K562 (cell line): ENCODE results near the gene ZBTB46. TPM values are rescaled to one million over a fixed set of nuclear protein-coding genes. Genes with fewer than 3 reads are reported as not detected.

ENCODE experiments used
- CEBPZ ChIP-seq: fragments of 150-350 bp; IDR thresholded peaks from 2 replicates; pipeline ENCODE4 v1.6.1; 2014; ENCODE audit warnings: low read depth, mild to moderate bottlenecking, low read length, borderline replicate concordance
- COPS2 ChIP-seq: fragments of 450-650 bp; conservative IDR thresholded peaks from 2 replicates; pipeline ENCODE4 v1.6.1; 2016; ENCODE audit warnings: mild to moderate bottlenecking, moderate library complexity
- HDAC2 ChIP-seq: fragments of 450-650 bp; IDR thresholded peaks from 2 replicates; pipeline ENCODE4 v1.6.1; 2016; ENCODE audit warnings: mild to moderate bottlenecking
- JUN ChIP-seq, 2 experiments: sonication (generic) in 1 of 2; formaldehyde crosslinking in 1 of 2; IDR thresholded peaks; 2 replicates each; pipeline versions ENCODE4 v1.6.1 to v1.8.0; 2012 to 2022; ENCODE audit warnings: borderline replicate concordance in 2 of 2, mild to moderate bottlenecking in 2 of 2, improper control_type of control experiment in 1 of 2, low read depth in 1 of 2, low read length in 1 of 2, missing genetic modification reagents in 1 of 2
- MYC ChIP-seq, 2 experiments: fragments of 250-450 bp in 1 of 2; sonication (Bioruptor Pico) in 1 of 2; IDR thresholded peaks; 2 replicates each; pipeline versions ENCODE4 v1.5.1 to v1.6.1; 2012 to 2021; ENCODE audit warnings: low read depth in 2 of 2, borderline replicate concordance in 1 of 2, improper control_type of control experiment in 1 of 2, low read length in 1 of 2, mild to moderate bottlenecking in 1 of 2, moderate library complexity in 1 of 2
- NEUROD1 ChIP-seq: fragments of 150-350 bp; IDR thresholded peaks from 2 replicates; pipeline ENCODE4 v1.6.1; 2014; ENCODE audit warnings: borderline replicate concordance, low read length, low read depth; ENCODE audit not compliant: partially characterized antibody
- POLR2A ChIP-seq: fragments of 450-650 bp; conservative IDR thresholded peaks from 2 replicates; pipeline ENCODE4 v1.6.1; 2016
- ZBTB1 ChIP-seq: sonication (generic); formaldehyde crosslinking; IDR thresholded peaks from 2 replicates; pipeline ENCODE4 v1.8.1; 2023; ENCODE audit warnings: missing genetic modification reagents, low read depth, mild to moderate bottlenecking, borderline replicate concordance
- ZBTB17 ChIP-seq: fragments of 450-650 bp; formaldehyde crosslinking; IDR thresholded peaks from 2 replicates; pipeline ENCODE4 v1.4.0; 2020; ENCODE audit warnings: mild to moderate bottlenecking
- ZNF318 ChIP-seq, 2 experiments: fragments of 450-650 bp; IDR thresholded peaks; 2 replicates each; pipeline ENCODE4 v1.6.1; 2016; ENCODE audit warnings: mild to moderate bottlenecking in 2 of 2, borderline replicate concordance in 1 of 2, low read depth in 1 of 2, moderate library complexity in 1 of 2
- polyA plus RNA-seq, 8 experiments: library from polyadenylated mRNA; depleted of rRNA in 4 of 8; stranded (reverse) in 5 of 8; unstranded in 3 of 8; fragments of >200 nt; fragmentation: Nextera tagmentation in 2 of 8; fragmentation: Illumina TruSeq in 1 of 8; extraction: Ambion mirVana in 2 of 8; extraction: Trizol in 1 of 8; gene quantifications; 2 replicates each; pipeline versions ENCODE4 v1.2.1 to v1.2.3, GENCODE V29; 2011 to 2014; ENCODE audit warnings: inconsistent platforms in 1 of 8, missing spikeins in 1 of 8
- total RNA-seq, 7 experiments: library from RNA; depleted of rRNA in 6 of 7; stranded (reverse); fragments of >200 nt in 6 of 7; fragmentation: Illumina TruSeq in 2 of 7; extraction: Trizol in 2 of 7; gene quantifications; 2 replicates each; pipeline versions ENCODE4 v1.2.1 to v1.2.3, GENCODE V29; 2011 to 2021; ENCODE audit warnings: low replicate concordance in 1 of 7

ZBTB46 gene
- total and polyA plus RNA-seq, 9 of the 15 experiments (the other 6 are each of a cell fraction or from before 2014, with no cell fraction given), result 0.29 to 4.1 (median 1.1) TPM

GRCh38 chr20:63740627-63741353 is 90.3 kb downstream of the ZBTB46 start (continued):
- TF ChIP-seq ZBTB17 (0 out of 2 replicates have a peak, but pooled peaks have one; percentile 31), HDAC2 (peak; percentile 24; the same call in 1 of the 2 replicates), ZBTB1 (CRISPR knock-in tag) (no peak), POLR2A (peak; percentile 62), ZNF318 (IDR thresholded peaks at IDR 0.05; ENCODE audit: borderline replicate concordance in 1 of 2, low read depth in 1 of 2) (no peak), NEUROD1 (peak; percentile 11), COPS2 (no peak), CEBPZ (no peak), MYC (IDR thresholded peaks at IDR 0.05; ENCODE audit: low read depth, low read length) (peak; percentile 71), MYC (CRISPR knock-in tag; IDR thresholded peaks at IDR 0.05; ENCODE audit: borderline replicate concordance, low read depth) (no peak), JUN (IDR thresholded peaks at IDR 0.05; ENCODE audit: borderline replicate concordance, low read depth, low read length) (no peak), JUN (CRISPR knock-in tag; IDR thresholded peaks at IDR 0.05; ENCODE audit: borderline replicate concordance) (peak; percentile 58; the same call in 1 of the 2 replicates)
